ENCODE measurements around the gene FOXC2.

The FOXC2 gene

GRCh38 chr16:86566601-86566965, at the start of gene FOXC2:
Gene FOXC2 (plus strand): TSS chr16:86566829. CDS start chr16:86567336, 507 bp downstream.
- TF ChIP-seq CTCF (IDR thresholded peaks at IDR 0.05; ENCODE audit: low read depth, low read length, missing control alignments), result no peak
- no peak within 1 kb of the TSS for H3K4me3 ChIP-seq (ENCODE audit: low read depth, low read length)
- DNase-seq (ENCODE audit: low read depth), result no peak

GRCh38 chr16:86517033-86517432, 49.6 kb upstream of the FOXC2 start:
- TF ChIP-seq CTCF (IDR thresholded peaks at IDR 0.05; ENCODE audit: low read depth, low read length, missing control alignments), result no peak
- no peak for DNase-seq (ENCODE audit: low read depth)
- H3K4me3 ChIP-seq (ENCODE audit: low read depth, low read length), result no peak overlapping the region

- no peak for DNase-seq (ENCODE audit: low read depth)
- H3K4me3 ChIP-seq (ENCODE audit: low read depth, low read length), result no peak overlapping the region
- TF ChIP-seq CTCF (IDR thresholded peaks at IDR 0.05; ENCODE audit: low read depth, low read length, missing control alignments), result peak; percentile 62
Measured at GRCh38 chr16:86517652-86518258, 48.9 kb upstream of the FOXC2 start.

DNA sequence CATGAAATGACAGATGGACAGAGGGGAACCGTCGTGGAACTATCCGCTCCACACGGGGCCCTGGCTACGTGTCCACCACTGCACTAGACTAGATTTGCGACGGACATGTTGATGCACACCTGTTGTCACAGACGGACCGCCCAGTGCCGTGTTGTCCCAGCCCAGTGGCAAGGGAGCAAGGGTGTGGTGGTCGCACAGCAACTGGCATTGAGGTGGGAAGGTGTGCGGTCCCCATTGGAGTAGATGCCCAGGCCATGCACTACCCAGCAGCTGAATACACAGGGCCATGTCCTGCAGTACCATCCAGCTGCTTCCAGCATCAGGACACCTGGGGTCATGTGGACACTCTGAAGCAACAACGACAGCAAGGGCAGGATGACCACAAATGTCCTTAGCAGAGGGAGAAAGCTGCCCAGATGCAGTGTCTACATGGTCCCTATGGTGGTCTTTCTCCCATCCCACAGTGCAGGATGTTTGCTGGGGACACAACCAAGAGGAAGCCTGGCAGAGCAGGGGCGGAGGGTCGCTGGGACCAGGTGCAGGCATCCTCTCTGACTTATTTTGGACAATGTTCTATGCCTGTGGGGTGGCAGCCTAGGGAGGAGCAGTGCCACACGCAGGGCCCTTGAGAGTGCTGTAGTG, 47.5 kb upstream of the FOXC2 start:
- no peak overlapping the region for H3K4me3 ChIP-seq (ENCODE audit: low read depth, low read length)
- TF ChIP-seq CTCF (IDR thresholded peaks at IDR 0.05; ENCODE audit: low read depth, low read length, missing control alignments), result no peak
- DNase-seq (ENCODE audit: low read depth), result no peak

GRCh38 chr16:86519649-86520316, 46.8 kb upstream of the FOXC2 start:
- DNase-seq (ENCODE audit: low read depth), result no peak
- no peak overlapping the region for H3K4me3 ChIP-seq (ENCODE audit: low read depth, low read length)
- peak; percentile 90 for TF ChIP-seq CTCF (IDR thresholded peaks at IDR 0.05; ENCODE audit: low read depth, low read length, missing control alignments)

- no peak for DNase-seq (ENCODE audit: low read depth)
- no peak for TF ChIP-seq CTCF (IDR thresholded peaks at IDR 0.05; ENCODE audit: low read depth, low read length, missing control alignments)
- H3K4me3 ChIP-seq (ENCODE audit: low read depth, low read length), result no peak overlapping the region
Measured at GRCh38 chr16:86520317-86521210, 46.1 kb upstream of the FOXC2 start.
